HG03139 (cell line): ENCODE results near the gene TMEM63B.
"Not testable (repeated sequence)": the region's sequence is repeated elsewhere in the genome, so short reads cannot be mapped to it uniquely, and the experiment has no call there.

Experiments
- ATAC-seq: cut with Tn5 transposase; IDR thresholded peaks from one replicate; pipeline ENCODE4 v1.9.1; 2021; ENCODE audit not compliant: unreplicated experiment

TMEM63B gene

GRCh38 chr6:44169154-44169553 lies 41.8 kb downstream of the TMEM63B start:
- no peak for ATAC-seq

GRCh38 chr6:44169886-44170570 lies 42.7 kb downstream of the TMEM63B start:
- no peak for ATAC-seq

- no peak for ATAC-seq
Measured at GRCh38 chr6:44171899-44172546, 44.7 kb downstream of the TMEM63B start.

- ATAC-seq, result peak; percentile 61
Measured at GRCh38 chr6:44172731-44173500, 45.6 kb downstream of the TMEM63B start.

GRCh38 chr6:44176130-44176761 lies 48.9 kb downstream of the TMEM63B start:
- no peak for ATAC-seq

- ATAC-seq, result no peak
Measured at GRCh38 chr6:44176762-44177509, 49.6 kb downstream of the TMEM63B start.

GRCh38 chr6:44177691-44178423 lies 50.5 kb downstream of the TMEM63B start:
- ATAC-seq, result no peak

GRCh38 chr6:44178424-44179071 lies 51.2 kb downstream of the TMEM63B start:
- no peak for ATAC-seq

- no peak for ATAC-seq
Measured at GRCh38 chr6:44179072-44179536, 51.8 kb downstream of the TMEM63B start.

- ATAC-seq, result no peak
Measured at GRCh38 chr6:44179648-44180047, 52.3 kb downstream of the TMEM63B start.

GRCh38 chr6:44180406-44180805 lies 53.1 kb downstream of the TMEM63B start:
- ATAC-seq, result no peak

- ATAC-seq, result no peak
Measured at GRCh38 chr6:44180886-44181285, 53.5 kb downstream of the TMEM63B start.

GRCh38 chr6:44181784-44182183 lies 54.4 kb downstream of the TMEM63B start:
- ATAC-seq, result not testable (repeated sequence)

GRCh38 chr6:44182911-44183390 lies 55.6 kb downstream of the TMEM63B start:
- no peak for ATAC-seq

- ATAC-seq, result no peak
Measured at GRCh38 chr6:44183783-44184182, 56.4 kb downstream of the TMEM63B start.

GRCh38 chr6:44185356-44185755 lies 58.0 kb downstream of the TMEM63B start:
- ATAC-seq, result not testable (repeated sequence)

- ATAC-seq, result no peak
Measured at GRCh38 chr6:44185953-44186634, 58.7 kb downstream of the TMEM63B start.

- ATAC-seq, result no peak
Measured at GRCh38 chr6:44186635-44187025, 59.3 kb downstream of the TMEM63B start.

GRCh38 chr6:44188819-44189218 lies 61.5 kb downstream of the TMEM63B start:
- ATAC-seq, result no peak
